Mucosa of descending colon (tissue), 3 donors: ENCODE data around the gene ANKRD6. TPM values are rescaled to one million over a fixed set of nuclear protein-coding genes. Genes with fewer than 3 reads are reported as not detected.

Experiments
- ATAC-seq: fragments of 200-7000 bp; cut with Tn5 transposase; one replicate; pipeline ENCODE4 v1.9.1; 2020; ENCODE audit warnings: mild to moderate bottlenecking, moderate library complexity
- DNase-seq, 3 donors: peaks; one replicate each; pipeline ENCODE4 v3.0.0-alpha.2; 2020
- H3K36me3 ChIP-seq: fragments of 200-600 bp; one replicate; pipeline ENCODE4 v1.8.0; 2021; ENCODE audit warnings: low read depth, mild to moderate bottlenecking
- H3K4me1 ChIP-seq: fragments of 200-600 bp; one replicate; pipeline ENCODE4 v1.8.0; 2021; ENCODE audit warnings: low read depth, mild to moderate bottlenecking
- H3K4me3 ChIP-seq: fragments of 200-600 bp; one replicate; pipeline ENCODE4 v1.8.0; 2021; ENCODE audit warnings: mild to moderate bottlenecking
- H3K9me3 ChIP-seq: fragments of 200-600 bp; one replicate; pipeline ENCODE4 v1.8.0; 2021; ENCODE audit warnings: mild to moderate bottlenecking
- CTCF ChIP-seq: fragments of 200-600 bp; IDR thresholded peaks from one replicate; pipeline ENCODE4 v1.8.0; 2022; ENCODE audit warnings: antibody characterized with exemption, mild to moderate bottlenecking
- intact Hi-C, 2 donors: fragments of 100-400 bp; cut with DNase I in 1 of 2; cut with micrococcal nuclease in 1 of 2; formaldehyde crosslinking; loops; one replicate each; pipeline versions ENCODE4 v1.11.0 to v1.11.1; 2022; cut with DNase I, micrococcal nuclease
- total RNA-seq, 3 donors: library from RNA; stranded (reverse); fragmentation: NEBNext Ultra II Directional in 2 of 3; extraction: Animal tissue kit (Norgen Biotek cat#: 25700) in 2 of 3; gene quantifications; one replicate each; pipeline versions ENCODE4 v1.2.1 to v1.2.4, GENCODE V29; 2021 to 2023
- donor health status: DM: no; HTN: no; CAD: no; lungs with moderate emphysema.
- donor health status: DM: no; HTN: no; CAD: no.
- donor health status: DM: no; HTN: yes; CAD: no.

ANKRD6 gene
- total RNA-seq, 3 donors from 2014 or later = 1.8 to 10.9 (median 2.8) TPM

- TF ChIP-seq CTCF = no peak
- H3K36me3 ChIP-seq = no peaks in the 10 kb centered on the region
- intact Hi-C loops = no loop called here
- H3K4me3 ChIP-seq = no peak overlapping the region
- no peaks in the 10 kb centered on the region for H3K4me1 ChIP-seq
- DNase-seq (no peak), ATAC-seq (no peak)
- no peaks in the 10 kb centered on the region for H3K9me3 ChIP-seq
Observed at GRCh38 chr6:89400912-89401399, 32.0 kb upstream of the ANKRD6 start.

- H3K36me3 ChIP-seq = no peaks in the 10 kb centered on the region
- no peaks in the 10 kb centered on the region for H3K9me3 ChIP-seq
- no peak overlapping the region for H3K4me3 ChIP-seq
- no peak for DNase-seq
- no peak for ATAC-seq
- H3K4me1 ChIP-seq = no peaks in the 10 kb centered on the region
- intact Hi-C loops = no loop called here
- no peak for TF ChIP-seq CTCF
Observed at GRCh38 chr6:89402776-89403175, 30.2 kb upstream of the ANKRD6 start.

DNA sequence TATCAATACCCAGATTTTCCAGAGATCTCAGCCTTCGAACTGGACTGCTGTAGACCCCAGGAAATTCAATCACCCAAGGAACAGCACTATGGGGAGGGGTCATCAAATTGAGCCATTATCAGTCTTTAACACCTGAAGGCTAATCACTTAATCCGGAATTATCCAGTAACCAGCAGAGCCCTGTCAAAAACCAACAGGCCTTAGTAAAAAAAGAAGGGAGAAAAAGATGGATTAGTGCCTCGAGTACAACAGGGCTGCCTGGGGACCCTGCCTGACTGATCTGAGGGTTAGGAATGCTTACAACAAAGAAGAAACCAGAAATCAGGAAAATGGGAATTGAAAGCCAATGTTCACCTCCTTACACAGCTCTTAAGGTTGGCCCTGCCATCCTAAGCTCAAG, 28.4 kb upstream of the ANKRD6 start:
- no peak for DNase-seq
- Histone ChIP-seq H3K9me3 (no peaks in the 10 kb centered on the region), H3K4me3 (no peak overlapping the region), H3K36me3 (no peaks in the 10 kb centered on the region), H3K4me1 (no peaks in the 10 kb centered on the region)
- intact Hi-C loops = no loop called here
- no peak for TF ChIP-seq CTCF
- ATAC-seq = no peak

- H3K36me3 ChIP-seq = no peaks in the 10 kb centered on the region
- no peaks in the 10 kb centered on the region for H3K9me3 ChIP-seq
- intact Hi-C loops = no loop called here
- no peak overlapping the region for H3K4me3 ChIP-seq
- no peak for TF ChIP-seq CTCF
- no peak for ATAC-seq
- no peak for DNase-seq
- no peaks in the 10 kb centered on the region for H3K4me1 ChIP-seq
Observed at GRCh38 chr6:89406141-89406540, 26.8 kb upstream of the ANKRD6 start.

DNA sequence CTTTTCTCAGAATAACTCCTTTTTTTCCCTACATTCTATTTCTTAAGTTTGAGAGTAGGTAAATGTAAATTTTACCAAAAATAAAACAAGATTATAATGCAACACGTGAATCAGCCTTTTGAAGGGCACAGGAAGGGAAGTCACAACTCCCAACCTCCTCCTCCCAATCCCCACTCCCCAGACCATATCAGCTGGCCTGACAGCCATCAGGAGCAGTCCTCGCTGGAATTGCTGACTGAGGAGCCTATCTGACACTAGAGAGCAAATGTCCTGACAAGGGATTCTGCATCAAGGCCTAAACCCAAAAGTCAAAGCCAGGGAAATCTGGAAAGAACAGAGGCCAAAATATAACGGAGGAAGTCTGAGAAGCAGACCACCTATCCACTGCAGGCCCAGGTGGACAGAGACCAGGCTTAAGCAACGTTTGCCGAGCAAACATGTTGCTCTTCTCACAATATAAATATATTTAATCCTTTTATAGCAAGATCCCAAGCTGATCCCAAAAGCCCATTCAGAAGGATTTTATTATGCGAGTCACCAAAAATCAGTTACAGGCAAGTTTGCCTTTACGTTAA, 23.4 kb upstream of the ANKRD6 start:
- Histone ChIP-seq H3K9me3 (no peaks in the 10 kb centered on the region), H3K4me3 (no peak overlapping the region), H3K36me3 (no peaks in the 10 kb centered on the region), H3K4me1 (peaks cover 4% of the 10 kb centered on the region)
- DNase-seq (no peak), ATAC-seq (no peak)
- intact Hi-C loops = no loop called here
- TF ChIP-seq CTCF = no peak
